GM23338 (cell line): ENCODE results near the gene RASA3. TPM values are rescaled to one million over a fixed set of nuclear protein-coding genes. Genes with fewer than 3 reads are reported as not detected.
A peak's percentile ranks its signal among the peaks of the same experiment; 100 is the strongest.

Experiments
- ATAC-seq: fragments of 200-7000 bp; cut with Tn5 transposase; 3 replicates; pipeline ENCODE4 v1.9.1; 2020
- DNase-seq: peaks from one replicate; pipeline ENCODE4 v3.0.0-alpha.2; 2015; ENCODE audit warnings: low spot score
- H2AFZ ChIP-seq: fragments of 200-600 bp; sonication (generic); 2 replicates; pipeline ENCODE4 v1.8.0; 2016; ENCODE audit warnings: antibody characterized with exemption, mild to moderate bottlenecking, moderate library complexity
- H3F3A ChIP-seq: fragments of 200-600 bp; sonication (generic); replicated peaks from 2 replicates; pipeline ENCODE4 v1.8.0; 2017; ENCODE audit warnings: antibody characterized with exemption, mixed run types, low read depth
- H3K27ac ChIP-seq: fragments of 200-600 bp; sonication (generic); 2 replicates; pipeline ENCODE4 v1.6.1; 2016; ENCODE audit warnings: low read depth
- H3K27me3 ChIP-seq: fragments of 200-600 bp; sonication (generic); 2 replicates; pipeline ENCODE4 v1.8.0; 2016; ENCODE audit warnings: mild to moderate bottlenecking, mixed run types, moderate library complexity; ENCODE audit not compliant: insufficient read depth
- H3K36me3 ChIP-seq: fragments of 200-600 bp; sonication (generic); 2 replicates; pipeline ENCODE4 v1.8.0; 2016; ENCODE audit warnings: mild to moderate bottlenecking; ENCODE audit not compliant: insufficient read depth
- H3K4me1 ChIP-seq: fragments of 200-600 bp; sonication (generic); 2 replicates; pipeline ENCODE4 v1.8.0; 2016; ENCODE audit warnings: mild to moderate bottlenecking, moderate library complexity; ENCODE audit not compliant: insufficient read depth
- H3K4me2 ChIP-seq: fragments of 200-600 bp; sonication (generic); 2 replicates; pipeline ENCODE4 v1.7.1; 2017; ENCODE audit warnings: mixed run types
- H3K4me3 ChIP-seq: fragments of 200-600 bp; sonication (generic); 2 replicates; pipeline ENCODE4 v1.6.1; 2016; ENCODE audit warnings: mixed run types
- H3K79me2 ChIP-seq: fragments of 200-600 bp; sonication (generic); replicated peaks from 2 replicates; pipeline ENCODE4 v1.8.0; 2017; ENCODE audit warnings: mild to moderate bottlenecking; ENCODE audit not compliant: insufficient read depth
- H3K9me2 ChIP-seq: fragments of 200-600 bp; sonication (generic); 2 replicates; pipeline ENCODE4 v1.8.0; 2017; ENCODE audit not compliant: insufficient read depth
- H4K20me1 ChIP-seq: fragments of 200-600 bp; sonication (generic); replicated peaks from 2 replicates; pipeline ENCODE4 v1.8.0; 2017; ENCODE audit warnings: mild to moderate bottlenecking; ENCODE audit not compliant: insufficient read depth
- H3K27ac Mint-ChIP-seq: 2 replicates; pipeline ENCODE4 v1.8.0; 2020; ENCODE audit warnings: inconsistent platforms, mild to moderate bottlenecking, moderate library complexity, mixed read lengths
- H3K27me3 Mint-ChIP-seq: 3 replicates; pipeline ENCODE4 v1.8.0; 2022; ENCODE audit warnings: low read depth, mild to moderate bottlenecking, moderate library complexity, mixed read lengths, inconsistent platforms; ENCODE audit not compliant: insufficient read depth, poor library complexity
- H3K36me3 Mint-ChIP-seq: 3 replicates; pipeline ENCODE4 v1.8.0; 2021; ENCODE audit warnings: low read depth, mild to moderate bottlenecking, inconsistent platforms, moderate library complexity, mixed read lengths
- H3K4me1 Mint-ChIP-seq: 3 replicates; pipeline ENCODE4 v1.8.0; 2020; ENCODE audit warnings: mild to moderate bottlenecking, inconsistent platforms, mixed read lengths
- H3K4me3 Mint-ChIP-seq: 3 replicates; pipeline ENCODE4 v1.8.0; 2021; ENCODE audit warnings: moderate library complexity, mild to moderate bottlenecking, inconsistent platforms, mixed read lengths
- H3K9me3 Mint-ChIP-seq: 3 replicates; pipeline ENCODE4 v1.8.0; 2020; ENCODE audit warnings: moderate library complexity, mild to moderate bottlenecking, inconsistent platforms, mixed read lengths
- CREB1 ChIP-seq: fragments of 250-450 bp; sonication (Bioruptor Pico); IDR thresholded peaks from 2 replicates; pipeline ENCODE4 v1.5.0; 2020; ENCODE audit warnings: low read depth, mild to moderate bottlenecking, moderate library complexity
- CTCF ChIP-seq, 2 experiments: fragments of 200-600 bp in 1 of 2; sonication (generic) in 1 of 2; conservative IDR thresholded peaks; 2 replicates each; pipeline versions ENCODE4 v1.5.1 to v1.6.1; 2016 to 2017; ENCODE audit warnings: antibody characterized with exemption in 2 of 2, low read depth in 2 of 2, mild to moderate bottlenecking in 2 of 2, moderate library complexity in 1 of 2
- ETS1 ChIP-seq: IDR thresholded peaks from 2 replicates; pipeline ENCODE4 v1.6.1; 2016; ENCODE audit warnings: antibody characterized with exemption
- EZH2phosphoT487 ChIP-seq: fragments of 200-600 bp; sonication (generic); IDR thresholded peaks from one replicate; pipeline ENCODE4 v1.8.1; 2018; ENCODE audit warnings: antibody characterized with exemption; ENCODE audit not compliant: unreplicated experiment
- JUNB ChIP-seq: IDR thresholded peaks from one replicate; pipeline ENCODE4 v1.6.1; 2016; ENCODE audit warnings: antibody characterized with exemption; ENCODE audit not compliant: unreplicated experiment
- NANOG ChIP-seq: IDR thresholded peaks from 2 replicates; pipeline ENCODE4 v1.6.1; 2016; ENCODE audit warnings: antibody characterized with exemption, borderline replicate concordance
- POLR2AphosphoS5 ChIP-seq: IDR thresholded peaks from 2 replicates; pipeline ENCODE4 v1.6.1; 2016; ENCODE audit warnings: antibody characterized with exemption, low read depth
- ZNF114 ChIP-seq: fragments of 250-450 bp; sonication (Bioruptor Pico); IDR thresholded peaks from 2 replicates; pipeline ENCODE4 v1.5.0; 2020; ENCODE audit warnings: mild to moderate bottlenecking, moderate library complexity
- ZNF462 ChIP-seq: fragments of 250-450 bp; sonication (Bioruptor Pico); IDR thresholded peaks from 2 replicates; pipeline ENCODE4 v1.5.0; 2020; ENCODE audit warnings: mild to moderate bottlenecking, moderate library complexity
- polyA plus RNA-seq: library from polyadenylated mRNA; unstranded; fragments of >200 nt; fragmentation: Nextera tagmentation; extraction: Ambion mirVana; gene quantifications from 2 replicates; pipeline ENCODE4 v1.2.1, GENCODE V29; 2016
- total RNA-seq: library from RNA; depleted of rRNA; stranded (reverse); fragments of >200 nt; shearing (Covaris generic); gene quantifications from 2 replicates; pipeline ENCODE4 v1.2.3, GENCODE V29; 2014

The RASA3 gene
- total and polyA plus RNA-seq, 2 experiments from 2014 or later, result 11.2 to 20.7 TPM

- no peak for TF ChIP-seq CTCF (conservative IDR thresholded peaks at IDR 0.05; ENCODE audit: low read depth in 2 of 2)
- TF ChIP-seq ETS1, result no peak
These were observed 15.7 kb downstream of the RASA3 start (continued) for GRCh38 chr13:114116734-114117133.

- Mint-ChIP-seq H3K27me3 (peaks cover 15% of the 10 kb centered on the region), H3K9me3 (peaks cover 3% of the 10 kb centered on the region; the same call in 1 of the 3 replicates), H3K4me1 (peaks cover 61% of the 10 kb centered on the region), H3K27ac (peak overlapping the region; percentile 69), H3K36me3 (peaks cover 23% of the 10 kb centered on the region), H3K4me3 (no peak overlapping the region)
- Histone ChIP-seq H3K9me2 (no peaks in the 10 kb centered on the region), H3K4me2 (no peak overlapping the region), H2AFZ (no peak overlapping the region), H3K27ac (no peak overlapping the region), H3K4me3 (no peak overlapping the region), H3K79me2 (peaks cover 37% of the 10 kb centered on the region), H3K27me3 (no peaks in the 10 kb centered on the region), H3K36me3 (no peaks in the 10 kb centered on the region), H3K4me1 (peaks cover 20% of the 10 kb centered on the region), H4K20me1 (no peaks in the 10 kb centered on the region; the same call in 1 of the 2 replicates), H3F3A (peaks cover 13% of the 10 kb centered on the region)
- no peak for ATAC-seq
- no peak for DNase-seq
- no peak for TF ChIP-seq POLR2AphosphoS5
- no peak for TF ChIP-seq JUNB
- TF ChIP-seq NANOG, result no peak
- no peak for TF ChIP-seq CTCF (conservative IDR thresholded peaks at IDR 0.05; ENCODE audit: low read depth in 2 of 2)
- TF ChIP-seq ZNF114 (CRISPR knock-in tag), result no peak
- no peak for TF ChIP-seq ZNF462 (CRISPR knock-in tag)
- no peak for TF ChIP-seq ETS1
- no peak for TF ChIP-seq CREB1
- TF ChIP-seq EZH2phosphoT487, result no peak
These were observed 16.6 kb downstream of the RASA3 start for GRCh38 chr13:114115796-114116195.
